Suprapubic skin (tissue), 4 donors: ENCODE data around the gene NOP10. TPM values are rescaled to one million over a fixed set of nuclear protein-coding genes. Genes with fewer than 3 reads are reported as not detected.

Source experiments
- DNase-seq, 2 donors: peaks; one replicate each; pipeline ENCODE4 v3.0.0-alpha.2; 2019; ENCODE audit warnings: low spot score in 2 of 2
- H3K27ac ChIP-seq: fragments of 200-600 bp; sonication (generic); one replicate; pipeline ENCODE4 v1.5.1; 2019
- H3K27me3 ChIP-seq: fragments of 200-600 bp; sonication (generic); one replicate; pipeline ENCODE4 v1.5.1; 2019
- H3K36me3 ChIP-seq: fragments of 200-600 bp; sonication (generic); one replicate; pipeline ENCODE4 v1.5.1; 2019
- H3K4me1 ChIP-seq: fragments of 200-600 bp; sonication (generic); one replicate; pipeline ENCODE4 v1.5.1; 2019
- H3K4me3 ChIP-seq: fragments of 200-600 bp; sonication (generic); one replicate; pipeline ENCODE4 v1.5.1; 2019; ENCODE audit warnings: mild to moderate bottlenecking
- H3K9me3 ChIP-seq: fragments of 200-600 bp; sonication (generic); one replicate; pipeline ENCODE4 v1.5.1; 2019
- CTCF ChIP-seq, 2 donors: fragments of 200-600 bp in 1 of 2; fragments of 450-650 bp in 1 of 2; sonication (generic) in 1 of 2; IDR thresholded peaks; one replicate each; pipeline ENCODE4 v1.5.1; 2016 to 2019; ENCODE audit warnings: antibody characterized with exemption in 2 of 2, mild to moderate bottlenecking in 1 of 2, moderate library complexity in 1 of 2
- EP300 ChIP-seq: sonication (generic); formaldehyde crosslinking; IDR thresholded peaks from one replicate; pipeline ENCODE4 v1.6.1; 2017; ENCODE audit warnings: antibody characterized with exemption
- POLR2A ChIP-seq, 2 donors: fragments of 450-650 bp; IDR thresholded peaks; one replicate each; pipeline ENCODE4 v1.6.1; 2017; ENCODE audit warnings: antibody characterized with exemption in 2 of 2, mild to moderate bottlenecking in 2 of 2, moderate library complexity in 2 of 2
- POLR2AphosphoS5 ChIP-seq, 3 donors: sonication (generic); formaldehyde crosslinking; IDR thresholded peaks; one replicate each; pipeline ENCODE4 v1.6.1; 2017; ENCODE audit warnings: antibody characterized with exemption in 3 of 3
- WGBS: methylation state at CpG from one replicate; pipeline ENCODE4 v1.1.5; 2018; 5-methylcytosine and 5-hydroxymethylcytosine counted together
- total RNA-seq, 4 donors: library from RNA; depleted of rRNA; stranded (reverse); fragments of >200 nt; gene quantifications; one replicate each; pipeline ENCODE4 v1.1.0, GENCODE V29; 2016

NOP10 gene
- total RNA-seq, 4 donors from 2014 or later: 88.9 to 196 (median 133) TPM

DNA sequence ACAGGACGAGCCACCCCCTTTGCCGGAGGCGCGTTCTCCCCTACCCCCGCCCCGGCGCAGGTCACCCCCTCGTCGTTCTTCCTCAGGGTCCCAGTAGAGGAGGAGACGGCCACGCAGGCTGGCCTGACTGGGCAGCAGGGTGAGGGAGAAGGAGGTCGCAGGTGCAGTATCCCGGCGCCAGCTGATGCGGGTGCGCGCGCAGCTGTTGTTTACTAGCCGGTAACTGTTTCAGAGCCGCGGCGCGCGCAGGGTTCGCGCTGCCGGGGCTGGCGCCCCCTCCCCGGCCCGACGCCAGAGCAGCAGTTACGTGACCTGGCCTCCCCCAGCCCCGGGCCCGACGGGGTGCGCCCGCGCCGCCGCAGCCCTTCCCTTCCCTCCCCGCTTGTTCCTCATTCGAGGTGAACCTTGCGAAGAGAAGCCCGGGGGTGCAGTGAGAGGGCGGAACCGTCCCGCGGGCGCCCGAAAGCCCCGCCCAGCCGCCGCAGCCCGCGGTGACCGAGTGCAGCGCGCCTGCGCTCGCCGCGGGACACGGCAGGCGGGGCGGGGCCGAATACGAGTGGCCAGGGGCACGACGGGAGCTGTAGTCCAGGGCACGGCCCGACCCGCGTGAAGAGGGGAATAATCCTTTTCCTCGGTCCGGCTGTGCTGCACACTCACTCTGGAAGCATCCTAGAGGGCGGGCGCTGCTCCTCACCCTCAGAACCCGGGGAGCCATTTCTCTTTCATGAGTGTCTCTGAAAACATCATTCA, 5.2 kb downstream of the NOP10 start, which contains the start of gene SLC12A6:
TSS of gene SLC12A6 (minus strand) at position 225 of the 750 bp plus-strand sequence. CDS start 1,101 bp downstream, outside the sequence.
- Histone ChIP-seq H3K36me3 (peaks cover 18% of the 10 kb centered on the region), H3K27me3 (no peaks in the 10 kb centered on the region), H3K4me1 (peaks cover 51% of the 10 kb centered on the region), H3K4me3 (peak within 1 kb of the TSS; percentile 83), H3K9me3 (no peaks in the 10 kb centered on the region), H3K27ac (peak within 1 kb of the TSS; percentile 85)
- WGBS: 1% methylated on average over 50 of the region's 78 CpGs
- DNase-seq: peak; percentile 91 to 93
- TF ChIP-seq POLR2AphosphoS5 (IDR thresholded peaks at IDR 0.05): peak in 1 of 3 donors; percentile 26
- TF ChIP-seq EP300: no peak
- peak in 1 of 2 donors; percentile 41 for TF ChIP-seq POLR2A (IDR thresholded peaks at IDR 0.05)

DNA sequence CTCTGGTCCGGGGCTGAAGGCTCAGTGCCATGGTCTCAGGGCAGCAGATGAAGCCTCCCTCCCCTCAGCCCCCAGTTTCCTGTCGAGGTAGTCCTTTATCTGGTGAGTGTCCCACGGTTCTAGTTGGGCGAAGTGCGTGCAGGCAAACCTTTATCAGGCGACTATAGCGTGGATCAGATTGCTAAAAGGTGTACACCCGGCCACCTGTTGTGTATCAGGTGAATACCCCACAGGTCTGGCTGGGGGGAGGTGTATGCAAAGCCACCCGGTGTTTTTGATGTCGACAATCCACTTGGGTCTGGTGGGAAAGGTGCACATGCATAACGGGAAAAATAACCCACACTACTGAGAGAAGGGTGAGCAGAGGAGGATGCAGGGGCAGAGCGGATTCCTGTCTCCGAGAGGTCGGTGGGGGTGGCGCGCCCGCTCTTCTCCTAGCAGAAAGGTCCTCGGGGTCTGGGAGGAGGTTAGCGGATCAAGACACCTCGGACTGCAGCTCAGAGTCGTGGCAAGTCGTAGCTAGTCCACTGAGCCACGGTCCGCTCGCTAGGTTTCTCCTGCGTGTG, 5.9 kb downstream of the NOP10 start:
- 4% methylated on average over 18 of the region's 26 CpGs for WGBS
- no peak for TF ChIP-seq CTCF (IDR thresholded peaks at IDR 0.05)
- no peak for TF ChIP-seq EP300
- TF ChIP-seq POLR2A (IDR thresholded peaks at IDR 0.05): no peak
- no peak for TF ChIP-seq POLR2AphosphoS5 (IDR thresholded peaks at IDR 0.05)
- peak overlapping the region; percentile 83 for H3K4me3 ChIP-seq
- H3K27me3 ChIP-seq: no peaks in the 10 kb centered on the region
- peaks cover 18% of the 10 kb centered on the region for H3K36me3 ChIP-seq
- no peaks in the 10 kb centered on the region for H3K9me3 ChIP-seq
- no peak for DNase-seq
- peaks cover 48% of the 10 kb centered on the region for H3K4me1 ChIP-seq
- H3K27ac ChIP-seq: peak overlapping the region; percentile 85

- Histone ChIP-seq H3K4me3 (peak overlapping the region; percentile 83), H3K4me1 (peaks cover 42% of the 10 kb centered on the region), H3K36me3 (peaks cover 15% of the 10 kb centered on the region), H3K27ac (no peak overlapping the region), H3K9me3 (no peaks in the 10 kb centered on the region), H3K27me3 (no peaks in the 10 kb centered on the region)
- 83% methylated on average over 16 of the region's 16 CpGs for WGBS
- TF ChIP-seq CTCF (IDR thresholded peaks at IDR 0.05) (no peak), POLR2A (IDR thresholded peaks at IDR 0.05) (no peak), POLR2AphosphoS5 (IDR thresholded peaks at IDR 0.05) (no peak), EP300 (no peak)
- DNase-seq: no peak
Observed at GRCh38 chr15:34336231-34336990, 6.5 kb downstream of the NOP10 start.

DNA sequence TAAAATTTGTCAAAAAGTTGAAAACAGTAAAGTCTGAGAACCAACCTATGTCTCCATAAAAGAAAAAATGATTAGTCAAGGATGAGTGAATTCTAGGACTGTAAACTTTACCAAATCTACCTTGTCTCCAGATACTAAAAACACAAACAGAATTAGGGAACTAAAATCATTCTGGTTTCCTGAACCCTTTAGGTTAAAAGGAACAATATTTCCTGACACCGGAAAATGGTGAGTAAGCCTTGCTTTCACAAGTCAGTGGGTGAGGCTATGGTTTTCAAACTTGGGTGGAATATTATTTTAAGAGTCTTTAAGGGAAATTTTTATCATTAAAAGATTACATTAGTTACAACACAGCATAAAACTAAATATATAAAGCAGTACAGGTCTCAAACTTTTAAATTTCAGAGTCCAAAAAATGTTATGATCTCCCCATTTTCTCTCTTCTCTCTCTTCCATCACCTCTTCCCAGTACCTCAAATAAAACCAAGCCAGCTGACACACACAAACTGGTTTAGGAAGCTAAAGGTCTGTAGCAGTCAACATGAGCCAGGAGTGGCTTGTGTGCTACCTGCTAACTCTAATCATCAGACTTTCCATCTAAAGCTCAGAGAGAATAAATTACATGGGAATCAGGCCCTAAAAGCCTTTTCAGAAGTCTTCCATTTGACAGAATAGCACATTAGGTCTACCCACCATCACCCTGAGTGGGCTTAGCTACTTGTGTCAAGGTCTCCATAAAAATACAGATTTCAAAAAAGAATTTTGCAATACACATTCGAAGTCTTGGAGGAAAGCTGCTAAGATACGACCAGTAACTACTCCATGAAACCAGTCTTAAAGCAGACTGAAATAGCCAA, 7.5 kb downstream of the NOP10 start:
- Histone ChIP-seq H3K4me3 (no peak overlapping the region), H3K4me1 (peaks cover 38% of the 10 kb centered on the region), H3K9me3 (no peaks in the 10 kb centered on the region), H3K27me3 (no peaks in the 10 kb centered on the region), H3K27ac (peak overlapping the region; percentile 2), H3K36me3 (peaks cover 6% of the 10 kb centered on the region)
- no peak for TF ChIP-seq POLR2AphosphoS5 (IDR thresholded peaks at IDR 0.05)
- no peak for TF ChIP-seq EP300
- no peak for TF ChIP-seq CTCF (IDR thresholded peaks at IDR 0.05)
- no peak for TF ChIP-seq POLR2A (IDR thresholded peaks at IDR 0.05)
- WGBS: 79% methylated on average over 3 of the region's 3 CpGs
- DNase-seq: no peak

- TF ChIP-seq EP300 (no peak), POLR2AphosphoS5 (IDR thresholded peaks at IDR 0.05) (no peak), CTCF (IDR thresholded peaks at IDR 0.05) (no peak), POLR2A (IDR thresholded peaks at IDR 0.05) (no peak)
- H3K27ac ChIP-seq: no peak overlapping the region
Observed at GRCh38 chr15:34334672-34335071, 8.3 kb downstream of the NOP10 start.

More at GRCh38 chr15:34334672-34335071, 8.3 kb downstream of the NOP10 start:
- DNase-seq: no peak
- Histone ChIP-seq H3K9me3 (no peaks in the 10 kb centered on the region), H3K4me3 (no peak overlapping the region), H3K4me1 (peaks cover 36% of the 10 kb centered on the region), H3K27me3 (no peaks in the 10 kb centered on the region), H3K36me3 (no peaks in the 10 kb centered on the region)
- 79% methylated on average over 4 of the region's 4 CpGs for WGBS
